Measurements from ENCODE around the gene AMZ1. TPM values are rescaled to one million over a fixed set of nuclear protein-coding genes. Genes with fewer than 3 reads are reported as not detected.
"Not testable (repeated sequence)": the region's sequence is repeated elsewhere in the genome, so short reads cannot be mapped to it uniquely, and the experiment has no call there.

The AMZ1 gene
- total and polyA plus RNA-seq, 9 donors: 0.04 to 0.23 (median 0.16) TPM

DNA sequence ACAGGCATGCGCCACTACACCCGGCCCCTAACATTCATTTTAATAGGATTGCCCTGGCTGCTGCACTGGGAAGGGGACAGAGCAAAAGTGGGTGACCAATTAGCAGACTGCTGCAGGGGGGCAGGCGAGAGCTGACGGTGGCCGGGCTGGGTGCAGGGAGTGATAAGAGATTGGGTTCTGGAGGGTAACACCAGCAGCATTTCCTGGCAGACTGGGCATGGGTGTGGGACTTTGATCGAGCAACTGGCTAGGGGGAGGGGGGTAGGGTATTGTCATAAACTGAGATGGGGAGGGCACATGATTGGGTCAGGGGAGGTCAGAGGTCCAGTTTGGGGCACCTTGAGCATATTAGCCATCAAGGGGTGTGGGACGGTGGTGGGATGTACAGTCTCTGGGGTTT, 20.2 kb upstream of the AMZ1 start:
- peaks cover 26% of the 10 kb centered on the region for H3K4me1 ChIP-seq (ENCODE audit: control insufficient read depth, insufficient read depth, low read length)
- H3K9me3 ChIP-seq (replicated peaks; ENCODE audit: control insufficient read depth, low read depth, low read length): no peaks in the 10 kb centered on the region
- peaks cover 28% of the 10 kb centered on the region for H3K27me3 ChIP-seq (ENCODE audit: control insufficient read depth, insufficient read depth, low read length)
- no peak for DNase-seq
- 71% methylated on average over 6 of the region's 7 CpGs for WGBS (ENCODE audit: insufficient coverage)
- H3K4me3 ChIP-seq (ENCODE audit: low read length): no peak overlapping the region
- no peak overlapping the region for H3K27ac ChIP-seq (ENCODE audit: low read length)
- H3K36me3 ChIP-seq (ENCODE audit: control insufficient read depth, insufficient read depth, low read length): peaks cover under 1% of the 10 kb centered on the region

DNA sequence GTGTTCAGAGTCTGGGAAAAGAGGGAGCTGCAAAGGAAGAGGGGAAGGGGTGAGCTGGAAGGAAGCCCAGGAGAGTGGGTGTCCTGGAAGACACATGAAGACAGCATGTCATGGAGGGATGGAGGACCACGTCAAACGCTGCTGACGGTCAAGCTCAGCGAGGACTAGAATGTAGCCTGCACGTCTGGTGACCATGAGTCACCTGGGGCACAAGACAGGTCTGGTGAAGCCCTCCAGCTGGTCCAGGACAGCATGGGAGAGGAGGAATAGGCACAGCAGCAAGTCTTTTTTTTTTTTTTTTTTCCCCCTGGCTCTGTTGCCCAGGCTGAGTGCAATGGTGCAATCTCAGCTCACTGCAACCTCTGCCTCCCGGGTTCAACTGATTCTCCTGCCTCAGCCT, 19.6 kb upstream of the AMZ1 start:
- no peaks in the 10 kb centered on the region for H3K9me3 ChIP-seq (replicated peaks; ENCODE audit: control insufficient read depth, low read depth, low read length)

DNA sequence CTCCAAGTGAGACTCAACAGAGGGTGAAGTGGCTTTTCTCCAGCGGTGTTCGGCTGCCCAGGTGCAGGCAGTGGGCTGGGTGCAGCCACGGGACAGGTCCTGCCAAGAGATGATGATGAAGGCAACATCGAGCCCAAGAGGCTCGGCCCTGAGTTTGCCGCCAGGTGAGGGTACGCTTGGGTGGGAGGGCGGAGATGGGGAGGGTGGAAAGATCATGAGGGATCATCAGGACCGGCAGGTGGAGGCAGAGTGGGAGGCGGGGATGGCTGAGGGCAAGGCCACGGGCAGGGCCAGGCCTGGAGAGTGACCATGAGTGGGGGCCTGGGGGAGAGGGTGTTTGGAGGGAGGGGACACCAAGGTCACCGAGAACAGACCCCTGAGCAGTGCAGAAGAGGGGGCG, 17.8 kb upstream of the AMZ1 start:
- peaks cover 8% of the 10 kb centered on the region for H3K9me3 ChIP-seq (replicated peaks; ENCODE audit: control insufficient read depth, low read depth, low read length)
- 80% methylated on average over 12 of the region's 13 CpGs for WGBS (ENCODE audit: insufficient coverage)
- no peak overlapping the region for H3K4me3 ChIP-seq (ENCODE audit: low read length)
- no peak overlapping the region for H3K27ac ChIP-seq (ENCODE audit: low read length)
- peaks cover 28% of the 10 kb centered on the region for H3K27me3 ChIP-seq (ENCODE audit: control insufficient read depth, insufficient read depth, low read length)
- peaks cover 12% of the 10 kb centered on the region for H3K4me1 ChIP-seq (ENCODE audit: control insufficient read depth, insufficient read depth, low read length)
- H3K36me3 ChIP-seq (ENCODE audit: control insufficient read depth, insufficient read depth, low read length): no peaks in the 10 kb centered on the region
- no peak for DNase-seq

More for the DNA sequence above, 19.6 kb upstream of the AMZ1 start:
- peaks cover 28% of the 10 kb centered on the region for H3K27me3 ChIP-seq (ENCODE audit: control insufficient read depth, insufficient read depth, low read length)
- H3K36me3 ChIP-seq (ENCODE audit: control insufficient read depth, insufficient read depth, low read length): no peaks in the 10 kb centered on the region
- H3K4me1 ChIP-seq (ENCODE audit: control insufficient read depth, insufficient read depth, low read length): peaks cover 21% of the 10 kb centered on the region
- H3K27ac ChIP-seq (ENCODE audit: low read length): no peak overlapping the region
- DNase-seq: no peak
- H3K4me3 ChIP-seq (ENCODE audit: low read length): no peak overlapping the region
- 41% methylated on average over 6 of the region's 6 CpGs for WGBS (ENCODE audit: insufficient coverage)

DNA sequence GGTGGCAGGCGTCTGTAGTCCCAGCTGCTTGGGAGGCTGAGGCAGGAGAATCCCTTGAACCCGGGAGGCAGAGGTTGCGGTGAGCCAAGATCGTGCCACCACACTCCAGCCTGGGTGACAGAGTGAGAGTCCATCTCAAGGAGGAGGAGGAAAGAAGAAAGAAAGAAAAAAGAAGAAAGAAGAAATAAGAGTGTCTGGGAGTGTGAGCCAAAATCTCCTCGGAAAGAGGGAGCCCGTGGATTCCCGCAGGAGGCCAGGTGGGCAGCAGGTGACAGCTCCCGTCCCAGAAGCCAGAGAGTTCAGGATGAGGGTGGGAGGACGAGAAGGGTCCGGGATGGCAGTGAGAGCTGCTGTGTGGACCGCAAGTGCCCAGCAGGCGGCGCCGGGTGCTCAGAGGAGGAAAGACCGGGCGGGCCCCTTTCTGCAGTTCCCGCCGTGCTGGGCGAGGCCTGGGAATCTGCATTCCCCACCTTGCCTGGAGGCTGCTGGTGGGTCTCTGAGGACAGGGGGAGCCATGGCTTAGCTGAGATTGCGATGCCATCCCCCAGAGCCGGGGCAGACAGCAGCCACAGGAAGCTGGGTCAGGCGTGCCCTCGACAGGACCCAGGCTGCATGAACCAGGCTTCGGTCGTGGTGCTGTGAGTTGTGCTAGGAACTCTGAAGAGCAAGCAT, 17.1 kb upstream of the AMZ1 start:
- DNase-seq: peak; percentile 60
- H3K9me3 ChIP-seq (replicated peaks; ENCODE audit: control insufficient read depth, low read depth, low read length): peaks cover 12% of the 10 kb centered on the region
- peaks cover 22% of the 10 kb centered on the region for H3K27me3 ChIP-seq (ENCODE audit: control insufficient read depth, insufficient read depth, low read length)
- no peak overlapping the region for H3K4me3 ChIP-seq (ENCODE audit: low read length)
- no peaks in the 10 kb centered on the region for H3K36me3 ChIP-seq (ENCODE audit: control insufficient read depth, insufficient read depth, low read length)
- peaks cover 8% of the 10 kb centered on the region for H3K4me1 ChIP-seq (ENCODE audit: control insufficient read depth, insufficient read depth, low read length)
- no peak overlapping the region for H3K27ac ChIP-seq (ENCODE audit: low read length)
- WGBS (ENCODE audit: insufficient coverage): 24% methylated on average over 22 of the region's 25 CpGs

DNA sequence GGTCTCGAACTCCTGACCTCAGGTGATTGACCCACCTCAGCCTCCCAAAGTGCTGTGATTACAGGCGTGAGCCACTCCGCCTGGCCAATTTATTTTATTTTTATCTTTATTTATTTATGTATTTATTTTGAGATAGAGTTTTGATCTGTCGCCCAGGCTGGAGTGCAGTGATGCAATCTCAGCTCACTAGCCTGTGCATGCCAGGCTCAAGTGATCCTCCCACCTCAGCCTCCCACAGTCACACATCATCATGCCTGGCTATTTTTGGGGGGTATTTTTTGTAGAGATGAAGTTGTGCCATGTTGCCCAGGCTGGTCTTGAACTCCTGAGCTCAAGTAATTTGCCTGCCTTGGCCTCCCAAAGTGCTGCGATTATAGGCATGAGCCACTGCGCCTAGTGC, 14.8 kb upstream of the AMZ1 start:
- Histone ChIP-seq H3K27me3 (ENCODE audit: control insufficient read depth, insufficient read depth, low read length) (peaks cover 10% of the 10 kb centered on the region), H3K9me3 (replicated peaks; ENCODE audit: control insufficient read depth, low read depth, low read length) (peaks cover 12% of the 10 kb centered on the region)
- not testable (repeated sequence) for H3K4me1 ChIP-seq (ENCODE audit: control insufficient read depth, insufficient read depth, low read length); H3K27ac ChIP-seq (ENCODE audit: low read length); H3K36me3 ChIP-seq (ENCODE audit: control insufficient read depth, insufficient read depth, low read length); H3K4me3 ChIP-seq (ENCODE audit: low read length); DNase-seq
- WGBS (ENCODE audit: insufficient coverage): 80% methylated on average over 1 of the region's 6 CpGs

DNA sequence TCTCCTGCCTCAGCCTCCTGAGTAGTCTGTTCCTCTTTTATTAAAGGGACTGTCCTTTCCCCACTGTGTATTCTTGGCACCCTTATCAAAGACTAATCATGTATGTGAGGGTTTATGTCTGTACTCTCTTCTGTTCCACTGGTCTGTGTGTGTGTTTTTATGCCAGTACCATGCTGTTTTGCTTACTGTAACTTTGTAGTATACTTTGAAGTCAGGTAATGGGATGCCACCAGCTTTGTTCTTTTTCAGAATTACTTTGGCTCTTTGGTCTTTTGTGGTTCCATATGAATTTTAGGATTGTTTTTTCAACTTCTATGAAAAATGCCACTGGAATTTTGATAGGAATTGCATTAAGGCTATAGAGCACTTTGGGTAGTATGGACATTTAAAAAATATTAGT, 14.1 kb upstream of the AMZ1 start:
- peaks cover 10% of the 10 kb centered on the region for H3K27me3 ChIP-seq (ENCODE audit: control insufficient read depth, insufficient read depth, low read length)
- H3K27ac ChIP-seq (ENCODE audit: low read length): no peak overlapping the region
- no peak overlapping the region for H3K4me3 ChIP-seq (ENCODE audit: low read length)
- peaks cover 12% of the 10 kb centered on the region for H3K9me3 ChIP-seq (replicated peaks; ENCODE audit: control insufficient read depth, low read depth, low read length)
- no peak for DNase-seq
- peaks cover 6% of the 10 kb centered on the region for H3K4me1 ChIP-seq (ENCODE audit: control insufficient read depth, insufficient read depth, low read length)
- no peaks in the 10 kb centered on the region for H3K36me3 ChIP-seq (ENCODE audit: control insufficient read depth, insufficient read depth, low read length)

DNA sequence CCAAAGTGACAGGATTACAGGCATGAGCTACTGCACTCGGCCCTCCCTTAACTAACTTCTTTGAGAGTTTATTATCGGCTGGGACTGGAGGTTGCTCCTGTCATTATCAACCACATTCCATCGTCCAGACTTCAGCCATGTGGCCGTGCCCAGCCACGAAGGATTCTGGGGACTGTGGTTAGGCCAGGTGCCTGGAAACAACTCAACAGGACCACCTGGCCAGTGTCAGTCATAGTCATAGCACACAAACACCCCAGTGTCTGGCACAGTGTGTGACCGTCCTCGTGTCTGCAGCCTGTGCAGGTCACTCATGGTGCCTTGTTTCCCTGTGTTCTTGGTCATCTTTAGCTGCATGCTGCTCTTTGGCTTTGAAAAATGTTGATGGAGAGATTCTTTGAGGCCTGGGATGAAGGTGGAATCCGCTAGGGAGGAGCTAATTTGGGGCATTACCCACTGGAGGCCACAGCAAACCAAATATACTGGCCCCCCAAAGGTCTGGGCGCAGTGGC, 12.7 kb upstream of the AMZ1 start:
- Histone ChIP-seq H3K27me3 (ENCODE audit: control insufficient read depth, insufficient read depth, low read length) (peaks cover 5% of the 10 kb centered on the region), H3K27ac (ENCODE audit: low read length) (no peak overlapping the region), H3K9me3 (replicated peaks; ENCODE audit: control insufficient read depth, low read depth, low read length) (peaks cover 12% of the 10 kb centered on the region), H3K4me3 (ENCODE audit: low read length) (no peak overlapping the region), H3K36me3 (ENCODE audit: control insufficient read depth, insufficient read depth, low read length) (no peaks in the 10 kb centered on the region), H3K4me1 (ENCODE audit: control insufficient read depth, insufficient read depth, low read length) (peaks cover 6% of the 10 kb centered on the region)
- WGBS (ENCODE audit: insufficient coverage): 96% methylated on average over 3 of the region's 9 CpGs
- no peak for DNase-seq

DNA sequence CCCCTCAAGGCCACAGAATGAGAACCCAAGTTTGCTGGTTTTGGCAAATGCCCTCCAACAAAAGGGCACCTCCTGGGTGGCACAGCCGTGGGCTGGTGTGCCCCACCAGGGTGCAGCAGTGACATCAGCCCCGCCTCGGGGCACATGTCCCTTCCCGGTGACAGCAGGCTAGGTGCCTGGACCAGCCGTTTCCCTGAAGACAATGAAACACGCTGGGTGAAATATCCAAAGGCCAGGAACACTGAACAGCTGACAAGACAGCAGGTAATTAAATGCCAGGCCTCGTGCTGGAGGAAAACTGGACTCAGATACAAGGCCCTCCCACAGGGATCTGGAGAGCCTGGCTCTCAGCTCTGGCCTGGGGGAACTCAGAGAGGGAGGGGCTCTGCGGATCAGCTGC, 11.4 kb upstream of the AMZ1 start:
- H3K27ac ChIP-seq (ENCODE audit: low read length); H3K4me1 ChIP-seq (ENCODE audit: control insufficient read depth, insufficient read depth, low read length); H3K4me3 ChIP-seq (ENCODE audit: low read length): not testable (repeated sequence)

DNA sequence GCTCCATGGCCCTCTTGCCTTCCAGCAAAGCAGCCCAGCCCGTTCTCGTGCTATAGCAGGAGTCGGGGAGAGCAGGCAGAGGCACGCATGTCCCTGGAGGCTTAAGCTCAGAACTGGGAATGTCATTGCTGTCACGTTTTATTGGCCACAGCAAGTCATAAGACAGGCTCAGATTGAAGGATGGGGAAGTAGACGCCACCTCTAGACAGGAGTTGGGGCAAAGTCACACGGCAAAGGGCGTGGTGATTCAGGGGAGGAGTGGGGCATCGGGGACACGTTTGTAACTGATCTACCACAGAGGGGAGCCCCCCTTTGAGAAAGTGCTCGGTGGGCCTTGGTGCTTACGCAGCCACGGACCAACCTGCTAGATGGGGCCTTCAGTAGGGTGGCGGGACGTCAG, 9.5 kb upstream of the AMZ1 start:
- DNase-seq; H3K36me3 ChIP-seq (ENCODE audit: control insufficient read depth, insufficient read depth, low read length); H3K4me3 ChIP-seq (ENCODE audit: low read length); H3K27ac ChIP-seq (ENCODE audit: low read length); H3K27me3 ChIP-seq (ENCODE audit: control insufficient read depth, insufficient read depth, low read length): not testable (repeated sequence)
- WGBS (ENCODE audit: insufficient coverage): 69% methylated on average over 6 of the region's 15 CpGs
- peaks cover 12% of the 10 kb centered on the region for H3K9me3 ChIP-seq (replicated peaks; ENCODE audit: control insufficient read depth, low read depth, low read length)
- peaks cover 12% of the 10 kb centered on the region for H3K4me1 ChIP-seq (ENCODE audit: control insufficient read depth, insufficient read depth, low read length)

More for the DNA sequence above, 11.4 kb upstream of the AMZ1 start:
- H3K36me3 ChIP-seq (ENCODE audit: control insufficient read depth, insufficient read depth, low read length); DNase-seq; H3K27me3 ChIP-seq (ENCODE audit: control insufficient read depth, insufficient read depth, low read length): not testable (repeated sequence)
- peaks cover 12% of the 10 kb centered on the region for H3K9me3 ChIP-seq (replicated peaks; ENCODE audit: control insufficient read depth, low read depth, low read length)
- 80% methylated on average over 5 of the region's 8 CpGs for WGBS (ENCODE audit: insufficient coverage)

DNA sequence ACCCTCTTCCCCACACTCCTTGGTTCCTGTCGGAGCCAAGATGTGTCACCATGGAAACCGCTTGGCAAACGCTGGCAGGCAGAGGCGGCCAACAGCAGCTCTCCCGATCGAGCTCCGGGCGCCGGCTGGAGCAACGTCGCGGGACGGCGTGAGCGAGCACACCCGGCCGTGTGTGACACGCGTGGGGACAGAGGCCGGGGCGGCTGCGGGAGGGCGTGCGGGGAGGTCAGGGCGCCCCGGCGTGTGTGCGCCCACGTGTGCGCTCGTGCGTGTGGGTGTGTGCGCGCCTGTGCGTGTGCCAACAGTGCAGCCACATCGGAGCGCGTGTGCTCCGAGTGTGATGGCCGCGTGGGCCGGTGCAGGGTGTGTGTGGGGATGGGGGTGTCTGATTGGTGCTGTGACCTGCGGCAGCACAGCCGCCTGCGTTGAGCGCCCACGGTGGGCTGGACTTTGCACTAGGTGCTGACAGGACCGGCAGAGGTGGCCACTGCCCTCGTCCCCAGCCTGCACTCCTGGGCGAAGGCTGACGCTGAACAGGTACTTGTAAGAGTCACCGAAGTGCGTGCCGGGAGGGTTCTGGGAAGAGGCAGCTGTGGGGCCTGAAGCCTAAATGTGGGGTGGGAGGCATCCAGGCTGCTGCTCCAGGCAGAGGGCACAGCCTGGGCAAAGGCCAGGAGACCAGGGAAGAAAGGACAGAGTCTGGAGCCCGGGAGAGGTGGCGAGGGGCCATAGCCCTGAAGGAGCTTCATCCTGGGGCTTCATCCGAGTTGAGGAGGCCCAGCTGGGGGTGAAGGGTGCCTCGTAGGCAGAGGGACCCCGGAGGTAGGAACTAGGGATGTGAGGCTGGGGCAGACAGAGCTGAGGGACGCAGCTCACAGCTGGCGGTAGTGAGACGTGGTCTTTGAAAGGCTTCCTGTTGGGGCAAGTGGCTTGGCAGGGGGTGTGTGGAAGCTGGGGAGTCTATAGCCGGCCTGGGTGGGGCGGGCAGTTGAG, 8.6 kb upstream of the AMZ1 start:
- not testable (repeated sequence) for DNase-seq; H3K27ac ChIP-seq (ENCODE audit: low read length); H3K36me3 ChIP-seq (ENCODE audit: control insufficient read depth, insufficient read depth, low read length); H3K4me3 ChIP-seq (ENCODE audit: low read length); H3K27me3 ChIP-seq (ENCODE audit: control insufficient read depth, insufficient read depth, low read length); H3K9me3 ChIP-seq (replicated peaks; ENCODE audit: control insufficient read depth, low read depth, low read length)
- 57% methylated on average over 54 of the region's 64 CpGs for WGBS (ENCODE audit: insufficient coverage)
- H3K4me1 ChIP-seq (ENCODE audit: control insufficient read depth, insufficient read depth, low read length): peaks cover 12% of the 10 kb centered on the region
